Jurkat, Clone E6-1 (cell line): ENCODE data around the gene UBB.
"Not testable (repeated sequence)": the region's sequence is repeated elsewhere in the genome, so short reads cannot be mapped to it uniquely, and the experiment has no call there.

Source experiments
- DNase-seq: peaks from one replicate; pipeline ENCODE4 v3.0.0-alpha.2; 2011; ENCODE audit warnings: low read depth, low spot score
- H3K4me3 ChIP-seq: 2 replicates; pipeline ENCODE4 v1.5.1; 2011; ENCODE audit warnings: mild to moderate bottlenecking, low read length, control low read depth, moderate library complexity

UBB gene

GRCh38 chr17:16364625-16365024 lies 16.3 kb upstream of the UBB start:
- no peak for DNase-seq
- no peak overlapping the region for H3K4me3 ChIP-seq

- no peak overlapping the region for H3K4me3 ChIP-seq
- no peak for DNase-seq
These were observed 9.1 kb upstream of the UBB start for GRCh38 chr17:16371742-16372141.

GRCh38 chr17:16374146-16374938 lies 6.5 kb upstream of the UBB start:
- no peak for DNase-seq
- H3K4me3 ChIP-seq: no peak overlapping the region

- H3K4me3 ChIP-seq: no peak overlapping the region
- DNase-seq: no peak
These were observed 3.0 kb upstream of the UBB start for GRCh38 chr17:16377941-16378341.

GRCh38 chr17:16378636-16379282 lies 2.1 kb upstream of the UBB start:
- H3K4me3 ChIP-seq: no peak overlapping the region
- no peak for DNase-seq

- DNase-seq: no peak
- no peak overlapping the region for H3K4me3 ChIP-seq
These were observed 1.2 kb upstream of the UBB start for GRCh38 chr17:16379654-16380053.

- no peak for DNase-seq
- H3K4me3 ChIP-seq: peak overlapping the region; percentile 59
These were observed 567 bp downstream of the UBB start for GRCh38 chr17:16381496-16381820.

GRCh38 chr17:16383216-16383615 lies 2.3 kb downstream of the UBB start:
- no peak overlapping the region for H3K4me3 ChIP-seq
- no peak for DNase-seq

GRCh38 chr17:16383772-16384287 lies 2.9 kb downstream of the UBB start:
- no peak overlapping the region for H3K4me3 ChIP-seq
- no peak for DNase-seq

GRCh38 chr17:16384557-16384956 lies 3.7 kb downstream of the UBB start:
- no peak for DNase-seq
- no peak overlapping the region for H3K4me3 ChIP-seq

- H3K4me3 ChIP-seq: peak overlapping the region; percentile 56
- DNase-seq: not testable (repeated sequence)
These were observed 5.2 kb downstream of the UBB start for GRCh38 chr17:16386126-16386507.

- DNase-seq: no peak
- no peak overlapping the region for H3K4me3 ChIP-seq
These were observed 10.6 kb downstream of the UBB start for GRCh38 chr17:16391451-16391850.

GRCh38 chr17:16392491-16392890 lies 11.6 kb downstream of the UBB start:
- DNase-seq, H3K4me3 ChIP-seq: not testable (repeated sequence)

GRCh38 chr17:16395887-16396286 lies 15.0 kb downstream of the UBB start:
- H3K4me3 ChIP-seq, DNase-seq: not testable (repeated sequence)

- not testable (repeated sequence) for H3K4me3 ChIP-seq, DNase-seq
These were observed 15.8 kb downstream of the UBB start for GRCh38 chr17:16396693-16397092.

- DNase-seq: peak; percentile 32
- H3K4me3 ChIP-seq: no peak overlapping the region
These were observed 17.7 kb downstream of the UBB start for GRCh38 chr17:16398270-16399267.

GRCh38 chr17:16403847-16404246 lies 23.0 kb downstream of the UBB start:
- not testable (repeated sequence) for DNase-seq, H3K4me3 ChIP-seq

GRCh38 chr17:16406742-16407674 lies 26.1 kb downstream of the UBB start:
- DNase-seq: no peak
- H3K4me3 ChIP-seq: peak overlapping the region; percentile 45
